Stimulated activated CD4-positive, alpha-beta T cell treated with anti-CD3 and anti-CD28 coated beads, Interleukin-2, amount 100 ng/mL, for 24 hours (primary cell): ENCODE data around the gene HSP90AB1.
"Not testable (repeated sequence)": the region's sequence is repeated elsewhere in the genome, so short reads cannot be mapped to it uniquely, and the experiment has no call there.

Experiments
- DNase-seq, 2 donors: peaks; one replicate each; pipeline ENCODE4 v3.0.0-alpha.2; 2020

The HSP90AB1 gene

GRCh38 chr6:44222486-44223318 is 24.2 kb upstream of the HSP90AB1 start:
- peak; percentile 18 to 38 for DNase-seq

DNA sequence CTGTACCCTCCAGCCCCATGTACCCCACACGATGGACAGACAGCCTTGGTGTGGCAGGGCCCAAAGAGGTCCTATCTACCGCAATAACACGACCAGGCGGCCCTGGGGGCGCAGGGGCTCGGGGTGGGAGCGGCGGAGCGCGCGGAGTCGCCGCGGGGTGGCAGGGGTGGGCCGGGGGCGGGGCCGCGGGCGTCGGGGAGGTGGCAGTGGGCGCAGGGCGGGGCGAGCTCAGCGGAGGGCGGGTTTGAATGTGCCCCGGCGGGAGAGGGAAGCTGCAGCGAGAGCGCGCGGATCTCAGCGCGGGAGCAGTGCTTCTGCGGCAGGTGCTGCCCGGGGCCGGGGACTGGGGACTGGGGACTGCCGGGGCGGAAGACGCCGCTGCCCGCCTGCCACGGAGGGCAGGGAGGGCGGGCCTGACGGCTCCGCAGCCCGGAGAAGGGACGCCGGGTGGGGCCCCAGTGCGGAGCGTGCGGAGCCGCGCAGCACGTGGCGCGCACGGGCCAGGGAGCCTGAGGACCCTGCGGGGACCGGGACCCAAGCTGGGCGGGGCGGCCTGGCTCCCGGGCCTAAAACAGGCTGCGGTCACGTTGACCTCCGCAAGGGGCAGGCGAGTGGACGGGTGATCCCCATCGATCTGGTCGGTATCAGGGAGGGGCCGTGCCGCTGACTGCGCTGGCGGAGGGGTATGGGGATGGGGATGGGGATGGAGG is 23.4 kb upstream of the HSP90AB1 start, which contains the start of gene SLC29A1:
Gene SLC29A1, plus strand, starts transcription at position 277 of the 710 bp plus-strand sequence. CDS start 3,719 bp downstream, outside the sequence.
- DNase-seq, result peak; percentile 86 to 90

DNA sequence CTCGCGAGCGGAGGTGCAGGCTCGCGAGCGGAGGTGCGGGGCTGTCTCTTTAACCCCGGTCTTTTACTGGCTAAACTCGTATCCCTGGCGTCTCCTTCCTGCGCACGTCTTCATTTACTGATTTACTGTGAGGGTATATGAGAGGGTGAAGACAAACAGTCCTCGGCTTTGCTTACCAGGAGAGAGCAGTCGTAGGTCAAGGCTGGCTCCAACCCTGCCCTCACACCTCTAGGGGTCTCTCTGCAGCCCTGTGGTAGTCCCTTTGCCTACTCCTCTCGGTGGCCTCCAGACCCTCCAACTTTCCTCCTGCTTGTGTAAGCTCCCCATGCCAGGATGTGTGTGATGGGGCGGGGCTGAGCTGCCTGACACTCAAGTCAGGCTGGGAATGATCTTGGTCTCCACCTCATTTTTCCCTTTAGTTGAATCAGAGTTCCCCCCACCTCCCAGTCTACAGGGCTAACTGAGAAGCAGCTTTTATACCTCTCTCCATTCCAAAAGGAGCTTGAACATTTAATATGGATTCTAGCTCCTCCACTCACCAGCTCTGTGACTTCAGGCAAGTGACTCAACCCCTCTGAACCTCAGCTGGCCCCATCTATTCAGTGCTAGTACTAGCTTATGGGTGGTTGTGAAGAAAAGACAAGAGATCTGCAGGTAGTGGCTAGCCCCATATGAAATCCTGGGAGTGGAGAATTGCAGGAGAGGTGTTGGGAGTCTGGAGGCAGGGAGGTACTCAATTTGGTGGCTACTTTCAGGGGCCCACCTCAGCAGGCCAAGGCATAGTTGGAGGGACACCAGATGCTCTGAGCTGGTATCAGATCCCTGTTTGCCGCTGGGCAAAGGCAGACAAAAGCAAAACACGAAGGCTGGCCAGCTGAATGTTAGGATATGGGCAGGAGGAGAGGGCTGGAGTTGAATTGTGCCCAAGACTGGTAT is 22.6 kb upstream of the HSP90AB1 start:
- peak in 1 of 2 donors; percentile 37 for DNase-seq

- DNase-seq, result no peak
These were observed 22.0 kb upstream of the HSP90AB1 start for GRCh38 chr6:44224965-44225305.

DNA sequence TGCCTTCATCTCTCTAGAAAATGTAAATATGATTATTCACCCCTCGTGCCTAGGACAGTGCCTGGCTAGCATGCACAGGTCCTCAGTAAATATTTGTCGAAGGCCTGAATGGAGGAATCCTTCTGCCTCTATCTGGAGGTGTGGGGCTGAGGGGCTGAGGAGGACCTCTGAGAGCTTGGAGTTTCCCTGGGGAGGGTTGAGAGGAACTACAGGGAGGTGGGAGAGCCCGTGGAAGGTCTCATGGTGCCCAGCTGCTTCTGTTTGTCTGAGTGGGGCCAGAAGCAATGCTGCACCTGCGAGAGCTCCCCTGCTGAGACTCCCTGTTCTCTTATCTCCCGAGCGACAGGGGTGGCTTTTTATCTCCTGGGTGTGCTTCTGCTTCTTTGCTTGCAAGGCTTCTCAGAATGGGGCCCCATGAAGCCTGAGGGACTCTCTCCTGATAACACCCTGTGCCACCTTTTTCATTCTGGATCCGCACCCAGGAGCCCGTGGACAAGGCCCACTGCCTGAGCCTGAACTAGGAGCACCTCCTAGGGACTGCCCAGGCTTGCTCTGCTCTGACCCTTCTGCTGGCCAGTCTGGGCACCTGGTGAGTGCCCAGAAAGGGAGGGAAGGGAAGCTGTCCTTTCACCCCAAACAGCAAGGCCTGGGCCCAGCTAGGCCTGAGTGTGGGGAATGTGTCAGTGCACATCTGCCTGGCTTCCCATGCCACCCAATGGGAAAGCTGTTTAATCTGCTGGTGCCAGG is 21.1 kb upstream of the HSP90AB1 start:
- DNase-seq, result no peak

- DNase-seq, result no peak
These were observed 20.3 kb upstream of the HSP90AB1 start for GRCh38 chr6:44226368-44227147.

DNA sequence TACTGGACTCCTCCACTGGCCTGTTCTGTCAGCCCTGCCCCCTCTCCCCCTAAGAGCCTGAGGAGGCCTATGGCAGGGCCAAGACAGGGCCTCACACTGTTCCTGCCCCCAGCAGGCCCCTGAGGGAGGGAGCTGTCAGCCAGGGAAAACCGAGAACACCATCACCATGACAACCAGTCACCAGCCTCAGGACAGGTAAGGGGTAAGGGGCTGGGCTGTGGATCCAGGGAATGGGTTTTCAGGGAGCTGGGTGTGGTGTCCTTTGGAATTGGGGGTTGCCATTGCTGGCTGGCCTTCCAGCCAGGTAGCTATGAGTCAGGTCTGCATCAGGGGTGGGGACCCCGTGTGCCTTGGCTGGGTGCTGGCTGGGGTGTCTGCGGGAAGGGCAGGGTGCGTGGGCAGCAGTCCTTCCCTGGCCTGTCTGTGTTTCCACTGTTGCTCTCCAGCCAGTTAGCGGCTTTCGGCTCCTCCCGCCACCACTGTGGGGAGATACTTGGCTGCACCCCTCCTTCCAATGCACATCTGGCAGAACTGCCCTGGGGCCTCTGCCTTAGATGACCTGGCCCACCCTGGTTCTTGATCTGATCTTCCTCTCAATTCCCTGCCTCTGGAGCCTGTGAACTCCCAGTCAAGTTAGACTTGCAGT is 19.6 kb upstream of the HSP90AB1 start:
- no peak for DNase-seq

GRCh38 chr6:44228031-44228430 is 18.9 kb upstream of the HSP90AB1 start:
- DNase-seq, result no peak

DNA sequence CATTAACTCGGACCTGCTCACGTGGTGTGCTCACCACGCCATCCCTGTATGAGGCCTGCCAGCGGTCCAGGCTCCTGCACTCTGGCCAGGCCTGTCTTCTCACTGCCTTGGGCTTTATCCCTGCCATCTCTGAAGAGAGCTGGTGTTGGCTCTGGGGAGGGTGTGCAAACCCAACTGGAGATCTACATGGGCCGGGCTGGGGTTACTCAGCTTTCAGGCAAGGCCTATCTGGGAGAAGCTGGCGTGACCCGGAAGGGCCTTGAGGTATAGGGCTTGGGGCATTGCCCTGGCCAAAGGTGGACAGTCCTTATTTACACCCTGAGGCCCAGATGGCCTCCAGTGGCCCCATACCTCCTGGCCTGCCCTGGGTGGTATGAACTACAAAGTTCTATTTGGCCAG is 18.5 kb upstream of the HSP90AB1 start:
- no peak for DNase-seq

- no peak for DNase-seq
These were observed 18.1 kb upstream of the HSP90AB1 start for GRCh38 chr6:44228836-44229235.

DNA sequence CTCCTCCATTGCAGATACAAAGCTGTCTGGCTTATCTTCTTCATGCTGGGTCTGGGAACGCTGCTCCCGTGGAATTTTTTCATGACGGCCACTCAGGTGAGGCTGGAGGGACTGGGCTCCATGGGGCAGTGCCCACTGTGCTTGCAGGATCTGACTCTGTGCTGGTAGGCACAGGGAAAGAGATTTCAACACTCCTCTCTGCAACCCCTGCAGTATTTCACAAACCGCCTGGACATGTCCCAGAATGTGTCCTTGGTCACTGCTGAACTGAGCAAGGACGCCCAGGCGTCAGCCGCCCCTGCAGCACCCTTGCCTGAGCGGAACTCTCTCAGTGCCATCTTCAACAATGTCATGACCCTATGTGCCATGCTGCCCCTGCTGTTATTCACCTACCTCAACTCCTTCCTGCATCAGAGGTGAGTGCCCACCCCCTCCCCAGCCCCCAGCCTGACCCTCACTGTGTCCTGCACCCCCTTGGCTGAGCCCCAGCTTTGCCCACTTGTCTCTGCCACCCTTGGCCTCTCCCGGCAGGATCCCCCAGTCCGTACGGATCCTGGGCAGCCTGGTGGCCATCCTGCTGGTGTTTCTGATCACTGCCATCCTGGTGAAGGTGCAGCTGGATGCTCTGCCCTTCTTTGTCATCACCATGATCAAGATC is 17.4 kb upstream of the HSP90AB1 start:
- no peak for DNase-seq

DNA sequence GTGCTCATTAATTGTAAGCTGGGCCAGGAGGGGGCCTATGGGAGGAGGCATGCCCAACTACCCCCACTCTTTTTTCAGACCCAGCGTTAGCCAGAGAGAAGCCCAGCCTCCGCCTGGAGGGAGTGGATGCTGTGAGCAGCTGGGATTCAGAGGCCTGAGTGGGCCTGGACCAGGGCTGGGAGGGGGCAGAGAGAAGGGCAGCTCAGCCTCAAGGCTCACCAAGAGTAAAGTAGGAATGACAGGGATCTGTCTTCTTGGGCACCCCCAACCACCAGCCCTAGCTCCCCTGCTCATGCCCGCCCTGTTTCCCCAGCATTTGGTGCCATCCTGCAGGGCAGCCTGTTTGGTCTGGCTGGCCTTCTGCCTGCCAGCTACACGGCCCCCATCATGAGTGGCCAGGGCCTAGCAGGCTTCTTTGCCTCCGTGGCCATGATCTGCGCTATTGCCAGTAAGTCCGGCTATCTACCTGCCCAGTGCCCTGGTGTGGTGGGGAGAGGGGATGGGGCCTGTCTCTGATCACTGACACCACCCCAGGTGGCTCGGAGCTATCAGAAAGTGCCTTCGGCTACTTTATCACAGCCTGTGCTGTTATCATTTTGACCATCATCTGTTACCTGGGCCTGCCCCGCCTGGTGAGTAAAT is 16.7 kb upstream of the HSP90AB1 start:
- no peak for DNase-seq

GRCh38 chr6:44231426-44231825 is 15.5 kb upstream of the HSP90AB1 start:
- DNase-seq, result not testable (repeated sequence)

- no peak for DNase-seq
These were observed 14.0 kb upstream of the HSP90AB1 start for GRCh38 chr6:44232676-44233566.

DNA sequence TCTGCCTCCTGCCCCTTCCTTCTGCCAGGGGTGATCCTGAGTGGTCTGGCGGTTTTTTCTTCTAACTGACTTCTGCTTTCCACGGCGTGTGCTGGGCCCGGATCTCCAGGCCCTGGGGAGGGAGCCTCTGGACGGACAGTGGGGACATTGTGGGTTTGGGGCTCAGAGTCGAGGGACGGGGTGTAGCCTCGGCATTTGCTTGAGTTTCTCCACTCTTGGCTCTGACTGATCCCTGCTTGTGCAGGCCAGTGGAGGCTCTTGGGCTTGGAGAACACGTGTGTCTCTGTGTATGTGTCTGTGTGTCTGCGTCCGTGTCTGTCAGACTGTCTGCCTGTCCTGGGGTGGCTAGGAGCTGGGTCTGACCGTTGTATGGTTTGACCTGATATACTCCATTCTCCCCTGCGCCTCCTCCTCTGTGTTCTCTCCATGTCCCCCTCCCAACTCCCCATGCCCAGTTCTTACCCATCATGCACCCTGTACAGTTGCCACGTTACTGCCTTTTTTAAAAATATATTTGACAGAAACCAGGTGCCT is 13.3 kb upstream of the HSP90AB1 start:
- DNase-seq, result no peak

DNA sequence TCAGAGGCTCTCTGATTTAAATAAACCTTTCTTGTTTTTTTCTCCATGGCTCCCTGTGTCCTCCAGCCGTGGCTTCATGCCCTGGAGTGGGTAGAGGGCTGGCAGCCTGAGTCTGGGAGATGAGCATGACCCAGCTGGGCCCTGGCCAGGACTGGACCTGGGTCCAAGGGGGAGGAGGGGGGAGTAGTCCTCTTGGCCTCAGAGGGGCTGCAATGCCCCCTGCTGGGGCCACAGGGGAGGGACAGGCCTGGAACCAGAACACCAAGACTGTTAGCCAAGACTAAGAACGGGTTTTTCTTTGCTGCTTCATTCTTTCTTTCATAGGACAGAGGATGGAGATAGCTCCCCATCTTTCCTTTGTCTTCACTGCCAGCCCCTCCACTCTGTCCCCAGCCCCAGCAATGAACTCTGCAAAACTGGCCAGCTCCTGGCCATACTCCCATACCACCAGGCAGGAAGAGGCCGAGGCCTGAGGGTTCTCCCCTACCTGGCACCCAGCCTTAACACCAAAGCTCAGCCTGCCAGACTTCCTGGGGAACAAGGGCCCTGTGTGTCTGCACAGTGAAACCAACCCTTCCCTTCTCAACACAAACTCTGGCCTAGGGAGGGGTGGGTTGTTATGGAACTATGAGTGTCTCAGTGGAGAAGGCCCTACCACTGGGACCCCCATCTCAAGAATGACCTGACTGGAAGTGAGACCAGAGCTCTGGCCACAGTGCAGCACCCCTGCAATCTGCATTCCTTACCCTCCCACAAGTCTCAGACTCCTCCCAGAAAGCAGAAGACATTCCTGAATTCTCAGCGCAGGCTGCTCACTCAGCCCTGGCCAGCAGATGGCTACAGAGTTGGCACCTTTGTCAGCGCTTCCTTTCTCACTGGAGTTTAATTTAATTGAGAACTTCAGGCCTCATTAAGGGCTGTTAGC is 12.5 kb upstream of the HSP90AB1 start:
- no peak for DNase-seq

DNA sequence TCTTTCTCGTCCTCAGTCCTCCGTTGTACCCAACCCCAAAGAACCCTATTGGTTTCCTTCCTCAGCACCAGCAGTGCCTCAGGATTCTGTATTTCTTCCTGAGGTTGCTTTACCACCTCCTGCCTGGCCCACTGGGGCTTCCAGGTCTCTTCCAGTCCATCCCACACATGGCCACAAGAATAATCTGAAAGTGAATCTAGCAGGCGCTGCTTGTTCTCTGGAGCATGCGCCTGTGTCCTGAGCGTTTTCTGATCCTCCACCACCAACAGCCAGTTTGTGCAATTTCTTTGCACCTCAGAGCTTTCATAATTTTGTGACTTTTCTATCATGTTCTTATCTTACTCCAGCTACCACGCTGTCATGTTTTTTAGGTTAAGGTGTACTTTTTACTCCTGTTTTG is 11.6 kb upstream of the HSP90AB1 start:
- no peak for DNase-seq
